ENCODE data around the gene WWP2. TPM values are rescaled to one million over a fixed set of nuclear protein-coding genes. Genes with fewer than 3 reads are reported as not detected.

Gene WWP2
- total RNA-seq, 1 experiment from 2014 or later = 40.2 TPM

GRCh38 chr16:69763599-69763942 lies 1.4 kb downstream of the WWP2 start:
- no peak for TF ChIP-seq CTCF (conservative IDR thresholded peaks at IDR 0.05)
- peak overlapping the region; percentile 95 to 98; a peak in 4 of 5 replicates for H3K4me3 Mint-ChIP-seq
- no peak overlapping the region for H2AFZ ChIP-seq (ENCODE audit: low read length)

More at GRCh38 chr16:69763599-69763942, 1.4 kb downstream of the WWP2 start:
- H3K4ac ChIP-seq (ENCODE audit: low read depth, low read length) = no peak overlapping the region
- H3T11ph ChIP-seq (ENCODE audit: low read length) = no peak overlapping the region
- no peak overlapping the region for H2BK5ac ChIP-seq (ENCODE audit: insufficient read length, low read length)
- H3K23me2 ChIP-seq (ENCODE audit: insufficient read length, low read depth, low read length, poor library complexity, severe bottlenecking) = peaks cover 4% of the 10 kb centered on the region
- Mint-ChIP-seq H3K27ac (no peak overlapping the region), H3K27me3 (ENCODE audit: low read depth) (no peaks in the 10 kb centered on the region), H3K4me1 (peaks cover 6 to 7% of the 10 kb centered on the region in 2 experiments), H3K36me3 (ENCODE audit: insufficient read depth in 1 of 3, low read depth in 3 of 3) (peaks cover 0 to 2% (median 2%) of the 10 kb centered on the region in 3 experiments; a peak in 4 of 7 replicates), H3K9me3 (peaks cover 0 to 3% of the 10 kb centered on the region in 2 experiments; a peak in 2 of 5 replicates)
- H3K79me2 ChIP-seq (ENCODE audit: insufficient read depth, low read length) = peaks cover 10% of the 10 kb centered on the region; the same call in 1 of the 2 replicates
- no peak overlapping the region for H3K56ac ChIP-seq (ENCODE audit: insufficient read length, low read depth, low read length)
- no peaks in the 10 kb centered on the region for H3K4me1 ChIP-seq (ENCODE audit: insufficient read depth, low read length)
- H3K23ac ChIP-seq (ENCODE audit: insufficient read length, low read depth, low read length) = no peak overlapping the region
- no CpG with 5 or more reads among the region's 5 CpGs for WGBS (ENCODE audit: extremely low coverage, insufficient read length, low lambda C conversion rate)
- H2AK5ac ChIP-seq (ENCODE audit: insufficient read length, low read length) = no peak overlapping the region
- H3K27me3 ChIP-seq (ENCODE audit: insufficient read depth, low read length) = no peaks in the 10 kb centered on the region
- H3K14ac ChIP-seq (ENCODE audit: insufficient read depth, low read length) = no peak overlapping the region
- no peaks in the 10 kb centered on the region for H4K20me1 ChIP-seq (ENCODE audit: control insufficient read depth, insufficient read depth, insufficient read length)
- no peak overlapping the region for H3K9ac ChIP-seq (ENCODE audit: extremely low read depth, insufficient read length, low read length)
- H3K4me2 ChIP-seq (ENCODE audit: insufficient read depth, insufficient read length, low read length) = no peak overlapping the region
- H4K91ac ChIP-seq (ENCODE audit: insufficient read length, low read depth, low read length) = no peak overlapping the region
- no peak overlapping the region for H4K8ac ChIP-seq (replicated peaks; ENCODE audit: insufficient read length, low read depth, low read length)
- H3K9me3 ChIP-seq (ENCODE audit: control insufficient read depth, low read depth, low read length) = no peaks in the 10 kb centered on the region
- no peak overlapping the region for H4K5ac ChIP-seq (ENCODE audit: insufficient read length, low read depth, low read length)
- H2BK15ac ChIP-seq (ENCODE audit: low read depth, low read length) = no peak overlapping the region
- no peaks in the 10 kb centered on the region for H3K79me1 ChIP-seq (ENCODE audit: insufficient read depth, low read depth, low read length, poor library complexity, severe bottlenecking)
- no peak for DNase-seq
- no peak overlapping the region for H3K27ac ChIP-seq (ENCODE audit: insufficient read length, low read depth, low read length)
- no peak overlapping the region for H2BK12ac ChIP-seq (ENCODE audit: insufficient read length, low read depth, low read length)
- H3K18ac ChIP-seq (ENCODE audit: insufficient read length, low read depth, low read length) = no peak overlapping the region
- H2BK20ac ChIP-seq (ENCODE audit: low read depth, low read length, poor library complexity, severe bottlenecking) = no peak overlapping the region
- no peak overlapping the region for H2BK120ac ChIP-seq (ENCODE audit: low read depth, low read length, poor library complexity, severe bottlenecking)

Data from H9 (cell line).